NCI-H146 treated with DMSO at 0.1 percent for 48 hours (cell line): ENCODE measurements around the gene ZNF124.
"Not testable (repeated sequence)": the region's sequence is repeated elsewhere in the genome, so short reads cannot be mapped to it uniquely, and the experiment has no call there.

ENCODE experiments used
- DNase-seq: peaks from one replicate; lab custom pipeline; 2025; ENCODE audit not compliant: unreplicated experiment; lab: John Stamatoyannopoulos, UW

The ZNF124 gene

GRCh38 chr1:247172996-247173395, 1.2 kb upstream of the ZNF124 start:
- DNase-seq, result no peak

- DNase-seq, result not testable (repeated sequence)
These were observed 377 bp downstream of the ZNF124 start for GRCh38 chr1:247171443-247171842.

GRCh38 chr1:247165674-247166073, 6.1 kb downstream of the ZNF124 start:
- no peak for DNase-seq

GRCh38 chr1:247164694-247165093, 7.1 kb downstream of the ZNF124 start:
- DNase-seq, result no peak

- no peak for DNase-seq
These were observed 15.0 kb downstream of the ZNF124 start for GRCh38 chr1:247156787-247157232.

- no peak for DNase-seq
These were observed 24.0 kb downstream of the ZNF124 start for GRCh38 chr1:247147781-247148180.

- not testable (repeated sequence) for DNase-seq
These were observed 24.7 kb downstream of the ZNF124 start for GRCh38 chr1:247147120-247147519.

GRCh38 chr1:247146671-247147070, 25.1 kb downstream of the ZNF124 start:
- DNase-seq, result no peak

- DNase-seq, result no peak
These were observed 26.5 kb downstream of the ZNF124 start for GRCh38 chr1:247145279-247145678.

GRCh38 chr1:247139557-247139956, 32.3 kb downstream of the ZNF124 start:
- DNase-seq, result not testable (repeated sequence)

- DNase-seq, result no peak
These were observed 40.6 kb downstream of the ZNF124 start for GRCh38 chr1:247131236-247131635.

- DNase-seq, result not testable (repeated sequence)
These were observed 44.1 kb downstream of the ZNF124 start for GRCh38 chr1:247127519-247128282.

GRCh38 chr1:247126601-247127000, 45.2 kb downstream of the ZNF124 start:
- not testable (repeated sequence) for DNase-seq

GRCh38 chr1:247126166-247126565, 45.7 kb downstream of the ZNF124 start:
- DNase-seq, result not testable (repeated sequence)

- DNase-seq, result no peak
These were observed 50.4 kb downstream of the ZNF124 start for GRCh38 chr1:247121382-247121781.

- DNase-seq, result not testable (repeated sequence)
These were observed 51.5 kb downstream of the ZNF124 start for GRCh38 chr1:247120408-247120668.

GRCh38 chr1:247119600-247120407, 52.0 kb downstream of the ZNF124 start:
- DNase-seq, result no peak

- peak; percentile 35 for DNase-seq
These were observed 52.8 kb downstream of the ZNF124 start for GRCh38 chr1:247118946-247119446.

- no peak for DNase-seq
These were observed 56.3 kb downstream of the ZNF124 start for GRCh38 chr1:247115545-247115944.

GRCh38 chr1:247115141-247115510, 56.7 kb downstream of the ZNF124 start:
- DNase-seq, result no peak

- no peak for DNase-seq
These were observed 57.3 kb downstream of the ZNF124 start for GRCh38 chr1:247114351-247115140.
